ENCODE data around the gene UBR1.
"Not testable (repeated sequence)": the region's sequence is repeated elsewhere in the genome, so short reads cannot be mapped to it uniquely, and the experiment has no call there.

Gene UBR1

DNA sequence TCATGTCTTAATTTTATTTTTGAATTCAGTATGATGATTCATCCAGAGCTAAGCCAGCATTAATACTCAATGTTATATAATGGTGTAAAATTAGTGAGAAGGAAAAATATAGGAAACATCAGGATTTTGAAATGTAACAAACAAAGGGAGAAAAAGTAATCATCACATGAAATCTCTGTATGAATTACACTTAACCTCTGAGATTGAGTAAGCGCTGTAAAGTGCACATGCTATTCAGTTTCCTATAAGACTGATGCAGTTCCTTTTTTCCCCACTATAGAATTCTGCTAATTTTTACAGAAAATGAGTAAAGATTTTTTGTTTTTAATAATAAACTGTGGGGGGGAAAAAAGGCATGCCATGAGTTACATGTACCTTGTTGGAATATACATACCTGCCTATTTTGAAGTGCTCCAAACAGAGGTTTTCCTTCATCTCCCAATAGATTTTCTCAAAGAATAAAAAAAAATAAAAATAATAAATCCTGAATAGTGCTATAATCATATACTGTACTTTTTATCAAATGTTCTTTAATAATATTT lies 121.3 kb downstream of the UBR1 start:
- in situ Hi-C loops (cut with HindIII; ENCODE audit: low sequenced_read_pairs) = no loop called here

DNA sequence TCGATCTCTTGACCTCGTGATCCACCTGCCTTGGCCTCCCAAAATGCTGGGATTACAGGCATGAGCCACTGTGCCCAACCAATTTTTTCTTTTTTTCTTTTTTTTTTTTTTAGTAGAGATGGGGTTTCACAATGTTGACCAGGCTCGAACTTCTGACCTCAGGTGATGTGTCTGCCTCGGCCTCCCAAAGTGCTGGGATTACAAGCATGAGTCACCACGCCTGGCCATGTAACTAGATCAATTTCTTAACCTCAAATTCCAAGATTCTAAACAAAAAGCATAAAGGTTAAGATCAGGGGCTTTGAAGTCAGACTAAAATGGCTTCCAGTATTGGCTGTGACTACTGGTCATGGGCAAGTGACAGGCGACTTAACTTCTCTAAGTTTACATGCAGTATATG lies 126.7 kb downstream of the UBR1 start:
- in situ Hi-C loops (cut with HindIII; ENCODE audit: low sequenced_read_pairs) = not testable (repeated sequence)

DNA sequence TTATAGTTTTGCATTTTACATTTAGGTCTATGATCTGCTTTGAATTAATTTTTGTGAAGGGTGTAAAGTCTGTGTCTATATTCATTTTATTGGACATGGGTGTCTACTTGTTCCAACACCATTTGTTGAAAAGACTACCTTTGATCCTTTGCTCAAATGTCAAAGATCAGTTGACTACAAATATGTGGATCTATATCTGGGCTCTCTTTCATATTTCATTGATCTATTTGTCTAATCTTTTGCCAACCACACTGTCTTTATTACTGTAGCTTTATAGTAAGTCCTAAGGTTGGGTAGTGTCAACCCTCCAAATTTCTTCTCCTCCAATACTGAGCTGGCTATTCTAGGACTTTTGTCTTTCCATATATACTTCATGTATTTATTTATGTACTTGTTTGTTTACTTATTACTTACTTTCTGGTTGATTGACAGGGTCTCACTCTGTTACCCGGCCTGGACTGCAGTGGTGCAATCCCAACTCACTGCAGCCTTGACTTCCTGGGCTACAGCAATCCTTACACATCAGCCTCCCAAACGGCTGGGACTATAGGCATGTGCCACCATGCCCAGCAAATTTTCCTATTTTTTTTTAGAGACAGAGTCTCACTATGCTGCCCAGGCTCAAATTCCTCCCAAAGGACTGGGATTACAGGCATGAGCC lies 131.5 kb downstream of the UBR1 start:
- in situ Hi-C loops (cut with HindIII; ENCODE audit: low sequenced_read_pairs) = no loop called here

DNA sequence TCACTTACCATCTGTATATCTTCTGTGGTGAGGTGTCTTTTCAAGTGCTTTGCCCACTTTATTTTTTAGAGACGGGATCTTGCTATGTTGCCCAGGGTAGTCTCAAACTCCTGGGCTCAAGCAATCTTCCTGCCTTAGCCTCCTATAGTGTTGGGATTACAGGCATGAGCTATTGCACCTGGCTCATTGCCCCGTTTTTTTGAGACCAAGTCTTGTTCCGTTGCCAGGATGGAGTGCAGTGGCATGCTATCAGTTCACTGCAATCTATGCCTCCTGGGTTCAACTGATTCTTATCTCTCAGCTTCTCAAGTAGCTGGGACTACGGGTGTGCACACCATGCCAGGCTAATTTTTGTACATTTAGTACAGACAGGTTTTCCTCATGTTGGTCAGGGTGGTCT lies 132.7 kb downstream of the UBR1 start:
- in situ Hi-C loops (cut with HindIII; ENCODE audit: low sequenced_read_pairs) = no loop called here

DNA sequence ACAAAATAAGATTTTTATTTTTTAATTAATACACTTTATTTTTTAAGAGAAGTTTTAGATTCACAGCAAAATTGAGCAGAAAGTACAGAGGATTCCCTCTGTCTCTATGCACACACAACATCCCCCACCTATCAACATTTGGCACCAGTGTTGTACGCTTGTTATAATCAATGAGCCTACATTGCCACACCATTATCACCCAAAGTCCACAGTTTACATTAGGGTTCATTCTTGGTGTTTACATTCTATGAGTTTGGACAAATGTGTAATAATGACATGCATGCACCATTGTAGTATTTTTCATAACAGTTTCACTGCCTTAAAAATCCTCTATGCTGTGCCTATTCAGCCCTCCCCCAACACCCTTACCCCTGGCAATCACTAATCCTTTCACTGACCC lies 134.0 kb downstream of the UBR1 start:
- in situ Hi-C loops (cut with HindIII; ENCODE audit: low sequenced_read_pairs) = no loop called here

DNA sequence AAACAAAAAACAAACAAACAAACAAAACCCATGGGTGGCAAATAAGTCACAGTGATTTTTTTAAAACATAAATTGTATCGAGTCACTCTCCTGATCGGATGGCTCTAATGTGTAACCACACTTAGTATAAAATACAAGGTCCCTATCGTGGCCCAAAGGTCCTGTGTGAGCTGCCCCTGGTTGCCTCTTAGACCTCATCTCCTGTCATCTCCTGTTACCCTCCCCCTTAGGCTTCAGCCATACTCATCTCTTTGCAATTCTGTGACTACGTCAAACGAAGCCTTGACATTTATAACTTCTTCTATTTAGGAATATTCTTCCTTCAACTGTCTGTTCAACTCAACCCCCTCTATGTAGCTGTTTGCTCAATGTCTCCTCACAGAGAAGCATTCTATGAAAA lies 141.4 kb downstream of the UBR1 start:
- in situ Hi-C loops (cut with HindIII; ENCODE audit: low sequenced_read_pairs) = no loop called here

DNA sequence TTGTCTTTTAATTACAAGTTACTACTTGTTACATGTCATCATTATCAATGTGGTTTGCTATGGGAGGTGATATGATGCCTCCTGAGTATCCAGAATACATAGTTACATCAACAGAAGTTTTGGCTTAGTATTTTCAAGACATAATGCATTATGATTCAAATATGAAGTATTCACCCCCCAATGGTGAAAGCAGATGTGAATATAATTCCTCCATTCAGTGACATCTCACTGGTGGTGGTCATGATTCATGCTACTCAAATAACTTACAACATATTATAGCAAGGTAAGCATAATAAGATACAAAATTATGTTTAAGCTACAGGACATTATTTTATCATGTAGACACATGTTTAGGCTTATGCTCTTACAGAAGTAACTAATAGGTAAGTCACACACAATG lies 150.3 kb downstream of the UBR1 start:
- in situ Hi-C loops (cut with HindIII; ENCODE audit: low sequenced_read_pairs) = no loop called here

DNA sequence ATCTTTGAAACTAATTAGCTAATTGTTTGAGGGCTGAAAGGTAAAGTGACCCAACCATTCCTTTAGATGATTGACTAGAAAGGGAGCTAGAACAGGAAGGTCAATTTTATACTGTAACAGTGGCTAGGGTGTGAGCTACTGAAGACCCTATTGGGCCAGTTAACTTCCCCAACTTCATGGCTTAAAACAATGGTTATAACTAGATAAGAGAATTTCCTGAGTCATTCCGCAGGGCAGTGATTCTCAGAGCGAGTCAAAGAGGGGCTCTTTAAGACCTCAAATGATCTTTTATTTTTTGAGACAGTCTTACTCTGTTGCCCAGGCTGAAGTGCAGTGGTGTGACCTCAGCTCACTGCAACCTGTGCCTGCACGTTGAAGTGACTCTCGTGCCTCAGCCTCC lies 151.5 kb downstream of the UBR1 start:
- in situ Hi-C loops (cut with HindIII; ENCODE audit: low sequenced_read_pairs) = no loop called here

DNA sequence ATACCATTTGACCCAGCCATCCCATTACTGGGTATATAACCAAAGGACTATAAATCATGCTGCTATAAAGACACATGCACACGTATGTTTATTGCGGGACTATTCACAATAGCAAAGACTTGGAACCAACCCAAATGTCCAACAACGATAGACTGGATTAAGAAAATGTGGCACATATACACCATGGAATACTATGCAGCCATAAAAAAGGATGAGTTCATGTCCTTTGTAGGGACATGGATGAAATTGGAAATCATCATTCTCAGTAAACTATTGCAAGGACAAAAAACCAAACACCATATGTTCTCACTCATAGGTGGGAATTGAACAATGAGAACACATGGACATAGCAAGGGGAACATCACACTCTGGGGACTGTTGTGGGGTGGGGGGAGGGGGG lies 156.9 kb downstream of the UBR1 start:
- in situ Hi-C loops (cut with HindIII; ENCODE audit: low sequenced_read_pairs) = not testable (repeated sequence)

DNA sequence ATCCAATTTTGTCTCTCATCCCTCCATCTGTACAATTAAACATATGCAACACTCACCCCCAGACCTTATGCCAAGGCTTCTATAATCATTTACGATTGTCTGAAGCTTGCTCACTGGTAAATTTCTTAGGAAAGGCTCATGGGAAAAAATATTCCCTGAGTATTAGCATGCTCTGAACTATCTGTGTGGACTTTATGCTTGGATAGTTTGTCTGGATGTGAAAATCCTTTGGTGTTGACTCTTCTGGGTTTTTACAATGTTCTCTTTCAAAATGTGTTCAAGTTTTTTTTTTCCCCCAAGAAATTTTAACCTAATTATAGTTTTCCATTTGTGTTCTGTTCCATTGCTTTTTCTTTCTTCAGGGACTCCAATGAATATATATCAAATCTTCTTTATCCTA lies 165.3 kb downstream of the UBR1 start:
- in situ Hi-C loops (cut with HindIII; ENCODE audit: low sequenced_read_pairs) = no loop called here

DNA sequence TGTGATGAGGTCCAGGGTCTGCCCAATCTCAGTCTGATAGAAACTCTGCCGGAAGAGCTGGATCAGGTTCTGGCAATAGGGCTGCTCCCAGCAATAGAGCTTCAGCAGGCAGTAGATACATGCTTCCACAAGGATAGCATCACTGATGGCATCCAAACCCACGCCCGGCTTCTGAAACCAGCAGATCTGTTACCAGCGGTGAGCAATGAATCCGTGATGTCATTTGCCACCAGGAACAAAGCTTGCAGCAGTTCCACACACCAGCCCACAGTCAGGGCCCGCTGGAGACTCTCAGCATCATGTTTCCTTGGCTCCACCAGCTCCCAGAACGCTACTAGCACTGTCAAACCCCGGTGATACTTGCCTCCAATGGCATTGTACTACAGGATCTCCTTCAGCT lies 166.0 kb downstream of the UBR1 start:
- in situ Hi-C loops (cut with HindIII; ENCODE audit: low sequenced_read_pairs) = no loop called here

DNA sequence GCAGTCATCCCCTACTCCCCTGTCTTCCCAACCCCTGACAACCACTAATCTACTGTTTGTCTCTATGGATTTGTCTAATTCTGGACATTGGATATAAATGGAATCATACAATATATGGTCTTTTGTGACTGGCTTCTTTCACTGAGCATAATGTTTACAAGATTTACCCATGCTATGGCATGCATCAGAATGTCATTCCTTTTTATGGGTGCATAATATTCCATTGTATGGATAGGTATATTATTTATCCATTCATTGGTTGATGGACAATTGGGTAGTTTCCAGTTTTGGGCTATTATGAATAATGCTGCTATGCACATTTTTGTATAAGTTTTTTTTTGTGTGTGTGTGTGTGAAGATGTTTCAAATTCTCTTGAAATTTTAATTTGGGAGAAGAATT lies 168.7 kb downstream of the UBR1 start:
- in situ Hi-C loops (cut with HindIII; ENCODE audit: low sequenced_read_pairs) = no loop called here

DNA sequence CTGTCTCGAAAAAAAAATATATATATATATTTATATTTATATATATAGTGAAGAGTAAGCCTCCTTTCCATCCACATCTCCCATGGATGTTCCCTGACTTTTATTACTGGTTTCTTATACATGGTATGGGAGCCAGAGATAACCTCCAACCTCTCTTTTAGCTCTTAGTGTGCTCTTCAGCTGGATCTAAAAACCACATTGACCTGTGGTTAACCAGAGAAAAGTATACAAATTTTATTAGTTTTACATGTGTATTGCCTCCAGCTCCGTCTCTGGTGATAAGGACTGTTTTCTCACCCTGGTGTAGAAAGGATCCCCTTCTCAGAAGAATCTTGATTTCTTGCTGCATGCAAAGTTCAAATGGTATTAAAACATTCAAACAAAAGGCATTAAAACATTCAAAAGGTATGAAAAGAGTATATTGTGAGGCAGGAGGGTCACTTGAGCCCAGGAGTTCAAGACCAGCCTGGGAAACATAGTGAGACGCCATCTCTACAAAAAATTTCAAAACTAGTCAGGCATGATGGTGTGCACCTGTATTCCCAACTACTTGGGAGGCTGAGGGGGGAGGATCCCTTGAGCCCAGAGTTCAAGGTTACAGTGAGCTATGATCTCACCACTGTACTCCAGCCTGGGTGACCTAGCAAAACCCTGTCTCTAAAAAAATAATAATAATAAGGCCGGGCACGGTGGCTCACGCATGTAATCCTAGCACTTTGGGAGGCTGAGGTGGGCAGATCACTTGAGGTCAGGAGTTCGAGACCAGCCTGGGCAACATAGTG lies 171.8 kb downstream of the UBR1 start:
- in situ Hi-C loops (cut with HindIII; ENCODE audit: low sequenced_read_pairs) = no loop called here

DNA sequence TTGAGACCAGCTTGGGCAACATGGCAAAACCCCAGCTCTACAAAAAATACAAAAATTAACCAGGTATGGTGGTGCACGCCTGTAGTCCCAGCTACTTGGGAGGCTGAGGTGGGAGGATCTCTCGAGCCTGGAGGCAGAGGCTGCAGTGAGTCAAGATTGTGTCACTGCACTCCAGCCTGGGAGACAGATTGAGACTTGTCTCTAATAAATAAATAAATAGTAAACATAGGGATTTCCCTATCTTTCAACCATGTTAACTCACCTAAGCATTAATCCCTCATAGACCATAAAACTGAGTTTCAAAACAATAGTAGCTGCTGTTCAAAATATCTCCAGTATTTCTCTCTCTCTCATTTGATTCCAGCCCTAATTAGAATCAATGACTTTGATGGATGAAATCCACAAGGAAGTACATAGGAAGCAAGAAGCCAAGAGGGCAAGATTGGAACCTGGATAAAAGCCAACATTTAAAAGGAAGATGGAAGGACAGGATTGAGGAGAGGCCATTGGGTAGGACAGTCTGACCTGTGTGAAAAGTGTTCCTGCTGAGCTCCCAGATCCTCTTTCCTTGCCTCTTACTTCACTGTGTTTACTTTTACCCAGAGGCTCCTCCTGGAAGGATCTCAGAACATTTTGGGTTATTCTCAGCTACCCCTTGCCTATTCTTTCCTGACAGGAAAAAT lies 172.9 kb downstream of the UBR1 start:
- in situ Hi-C loops (cut with HindIII; ENCODE audit: low sequenced_read_pairs) = no loop called here

DNA sequence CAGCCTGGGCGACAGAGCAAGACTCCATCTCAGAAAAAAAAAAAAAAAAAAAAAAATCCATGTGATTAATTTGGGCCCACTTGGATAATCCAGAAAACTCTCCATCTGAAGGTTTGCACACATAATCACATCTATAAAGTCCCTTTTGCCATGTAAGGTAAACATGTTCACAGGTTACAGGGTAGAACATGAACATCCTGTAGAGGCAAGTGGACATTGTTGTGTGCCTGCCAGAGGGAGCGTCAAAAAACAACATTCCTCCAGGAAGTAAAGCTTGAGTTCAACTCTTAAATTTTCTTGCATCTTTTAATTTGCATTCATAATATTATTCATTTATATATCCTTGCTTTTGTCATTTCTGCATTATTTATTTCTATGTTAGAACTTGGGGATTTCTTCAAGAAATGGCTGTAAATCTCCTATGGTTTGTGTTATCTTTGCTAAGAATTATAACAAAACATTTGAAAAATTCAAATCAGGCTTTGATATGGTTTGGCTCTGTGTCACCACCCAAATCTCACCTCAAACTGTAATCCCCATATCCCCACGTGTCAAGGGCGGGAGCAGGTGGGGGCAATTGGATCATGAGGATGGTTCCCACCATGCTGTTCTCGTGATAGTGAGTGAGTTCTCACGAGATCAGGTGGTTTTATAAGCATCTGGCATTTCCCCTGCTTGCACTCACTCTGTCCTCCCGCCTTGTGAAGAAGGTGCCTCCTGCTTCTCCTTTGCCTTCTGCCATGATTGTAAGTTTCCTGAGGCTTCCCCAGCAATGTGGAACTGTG lies 173.9 kb downstream of the UBR1 start:
- in situ Hi-C loops (cut with HindIII; ENCODE audit: low sequenced_read_pairs) = no loop called here

DNA sequence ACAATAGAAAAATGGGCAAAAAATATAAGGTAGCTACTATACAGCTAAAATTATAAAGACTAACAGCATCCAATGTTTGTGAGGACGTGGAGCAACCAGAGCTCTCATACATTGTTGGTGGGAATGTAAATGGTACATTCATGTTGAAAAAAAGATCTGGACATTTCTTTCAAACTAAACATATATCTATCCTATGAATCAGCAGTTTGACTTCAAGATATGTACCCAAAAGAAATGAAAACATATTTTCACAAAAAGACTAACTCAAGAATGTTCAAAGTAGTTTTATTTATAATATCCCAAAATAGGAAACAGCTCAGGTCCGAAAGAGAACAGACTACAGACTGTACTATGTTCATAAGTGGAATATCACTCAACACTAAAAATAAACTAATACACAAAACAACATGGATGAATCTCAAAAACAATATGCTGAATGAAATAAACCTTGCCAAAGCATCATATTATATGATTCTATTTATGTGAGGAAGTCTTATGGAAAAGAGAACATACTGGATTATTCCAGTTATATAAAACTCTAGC lies 176.5 kb downstream of the UBR1 start:
- in situ Hi-C loops (cut with HindIII; ENCODE audit: low sequenced_read_pairs) = no loop called here

DNA sequence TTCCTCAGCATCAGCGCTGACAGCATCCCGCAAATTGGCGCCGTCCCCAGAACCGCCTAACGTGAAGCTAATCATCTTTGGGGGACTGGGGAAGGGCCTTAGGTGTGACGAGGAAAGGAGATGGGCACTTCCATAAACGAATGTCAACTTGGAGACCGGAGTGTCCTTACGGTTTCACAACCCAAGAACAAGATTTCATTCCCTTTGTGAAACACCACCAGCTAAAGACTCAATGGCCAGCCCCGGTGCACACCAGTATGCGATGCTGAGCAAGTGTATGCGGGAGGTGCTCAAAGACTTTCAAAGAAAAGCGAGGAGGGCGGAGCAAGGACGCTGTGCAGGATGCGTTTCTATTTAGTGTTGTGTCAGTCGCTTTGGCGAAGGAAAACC lies 184.5 kb downstream of the UBR1 start:
- in situ Hi-C loops (cut with HindIII; ENCODE audit: low sequenced_read_pairs) = no loop called here

DNA sequence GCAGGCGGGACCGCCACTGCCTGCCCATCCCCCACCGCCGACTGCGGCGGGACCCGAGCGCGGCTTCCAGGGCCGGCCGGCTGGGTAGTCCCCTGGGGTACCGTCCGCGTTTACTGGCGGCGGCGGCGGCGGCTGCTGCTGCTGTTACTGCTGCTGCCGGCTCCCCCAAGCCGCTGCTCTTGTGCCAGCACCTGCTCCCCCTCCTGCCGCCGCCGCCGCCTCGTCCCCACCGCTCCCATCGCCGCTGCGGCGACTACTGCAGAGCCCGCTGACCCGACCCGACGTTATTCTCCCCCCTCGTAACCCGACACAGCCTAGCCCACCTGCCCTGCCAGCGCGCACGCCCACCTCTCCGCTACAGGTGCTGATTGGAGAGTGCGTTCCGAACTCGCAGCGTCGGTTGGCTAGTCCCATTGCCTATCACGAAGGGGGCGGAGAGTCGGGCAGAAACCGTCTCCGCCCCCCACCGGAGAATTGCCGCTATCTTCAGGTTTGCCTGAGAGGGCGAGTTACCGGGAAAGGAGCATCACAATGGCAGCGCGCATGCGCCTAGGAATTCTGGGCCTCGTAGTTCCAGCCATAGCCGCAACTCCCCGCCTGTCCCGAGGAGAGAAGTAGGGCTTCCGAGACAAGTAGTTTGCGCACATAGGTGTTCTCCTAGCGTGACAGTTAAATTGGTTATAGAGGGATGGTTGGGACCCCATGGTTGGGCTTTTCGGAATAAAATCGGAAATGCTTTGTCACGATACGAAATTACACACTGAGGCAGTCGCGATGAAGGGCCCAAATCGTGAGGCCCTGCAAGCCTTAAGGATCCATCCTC lies 185.1 kb downstream of the UBR1 start, which contains the start of gene TTBK2:
TTBK2 (minus strand) TSS at position 260 of the 823 bp plus-strand sequence. CDS start 42,161 bp downstream, outside the sequence.
- in situ Hi-C loops (cut with HindIII; ENCODE audit: low sequenced_read_pairs) = no loop called here

DNA sequence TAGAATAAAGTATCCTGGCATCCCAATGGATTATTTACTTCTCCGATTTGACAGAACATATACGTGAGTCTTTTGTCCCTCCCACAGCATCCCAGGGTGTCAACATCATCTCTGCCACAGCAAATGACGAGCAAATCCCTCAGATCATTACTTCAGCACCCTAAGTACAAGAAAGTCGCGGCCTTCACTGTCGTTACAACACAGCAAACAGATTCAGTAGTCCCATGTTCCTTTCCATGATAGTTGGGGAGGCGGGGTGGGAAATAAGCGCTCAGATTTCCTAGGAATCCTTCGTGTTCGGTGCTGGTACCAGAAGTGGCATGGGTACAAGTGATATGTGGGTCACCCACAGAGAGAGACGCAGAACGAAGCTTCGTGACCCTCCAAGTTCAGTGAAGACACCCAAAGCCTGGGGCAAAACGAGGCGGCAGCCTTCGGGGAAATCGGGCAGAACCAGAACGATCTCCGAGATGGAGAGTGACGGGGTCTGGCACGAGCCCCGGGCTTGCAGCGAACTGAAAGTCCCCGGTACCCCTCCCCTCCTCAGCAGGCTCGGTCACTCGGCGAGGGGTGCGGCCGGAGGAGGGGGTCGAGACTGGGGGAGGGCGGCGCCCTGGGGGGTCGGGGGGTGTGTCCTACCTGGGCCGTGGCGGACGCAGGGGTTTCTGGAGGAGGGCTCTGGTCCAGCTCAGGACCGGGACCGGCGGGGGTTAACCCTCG lies 185.9 kb downstream of the UBR1 start:
- in situ Hi-C loops (cut with HindIII; ENCODE audit: low sequenced_read_pairs) = no loop called here

Data from endothelial cell of hepatic sinusoid (primary cell).